ENCODE results near the gene CSTA. TPM values are rescaled to one million over a fixed set of nuclear protein-coding genes. Genes with fewer than 3 reads are reported as not detected.

CSTA gene
- total RNA-seq, 1 experiment from 2014 or later: not detected

DNA sequence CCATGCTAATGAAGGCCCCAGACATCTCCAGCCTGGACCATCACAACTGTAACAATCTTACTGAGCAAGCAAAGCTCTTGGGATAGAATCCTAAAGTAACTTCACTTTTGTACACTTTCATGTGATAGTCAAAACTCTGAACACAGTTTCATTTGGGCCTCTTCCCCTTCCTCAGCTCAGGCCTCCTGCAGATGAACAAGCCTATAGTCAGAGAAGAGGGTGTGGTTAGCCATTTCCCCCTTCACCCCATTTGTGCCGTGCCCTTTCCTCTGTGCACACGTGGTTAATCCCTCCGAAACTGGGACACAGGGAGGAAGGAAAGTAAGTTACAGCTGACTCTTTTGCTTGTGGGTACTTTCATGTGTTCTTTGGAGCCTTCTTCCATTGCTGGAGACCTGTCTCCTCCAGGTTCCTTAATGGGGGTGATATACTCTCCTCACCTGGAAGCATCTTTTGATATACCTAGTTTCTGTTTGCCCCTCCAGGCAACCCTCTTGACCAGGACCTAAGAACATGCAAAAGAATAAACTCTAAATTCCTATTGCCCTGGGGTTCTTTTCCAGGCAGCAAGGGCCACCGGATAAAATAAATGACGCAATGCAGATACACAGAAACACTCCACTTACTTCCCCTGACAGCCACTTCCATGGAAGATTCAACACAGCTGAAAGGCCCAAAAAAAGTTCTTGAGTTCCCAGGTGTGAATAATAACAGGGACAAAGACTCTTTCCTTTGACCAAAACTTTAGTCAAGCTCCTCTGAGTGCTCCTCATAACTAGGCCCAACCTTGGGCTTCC is 29.6 kb upstream of the CSTA start:
- Histone ChIP-seq H3K4me1 (ENCODE audit: insufficient read depth, low read length) (peaks cover 8% of the 10 kb centered on the region), H4K20me1 (ENCODE audit: low read length) (no peaks in the 10 kb centered on the region), H2AFZ (ENCODE audit: low read length) (peak overlapping the region; percentile 56), H3K36me3 (ENCODE audit: low read depth, low read length) (no peaks in the 10 kb centered on the region), H3K9me3 (ENCODE audit: low read length) (no peaks in the 10 kb centered on the region), H3K79me2 (ENCODE audit: low read length) (no peaks in the 10 kb centered on the region), H3K4me2 (ENCODE audit: low read length) (no peak overlapping the region), H3K9me2 (replicated peaks; ENCODE audit: low read length) (no peaks in the 10 kb centered on the region), H3K27ac (ENCODE audit: low read length) (no peak overlapping the region), H3K27me3 (ENCODE audit: low read length) (0 out of 2 replicates have a peak, but pooled peaks cover 5% of the 10 kb centered on the region), H3F3A (ENCODE audit: low read length, unreplicated experiment) (no peaks in the 10 kb centered on the region), H3K4me3 (ENCODE audit: low read length) (no peak overlapping the region), H3K9ac (ENCODE audit: low read length) (no peak overlapping the region)
- ATAC-seq: no peak; the same call in 1 of the 2 replicates
- ChIA-PET CTCF (no interaction called here), POLR2A (ENCODE audit: unreplicated experiment) (no interaction called here)
- peak; percentile 18 for DNase-seq
- intact Hi-C loops (cut with micrococcal nuclease): no loop called here
- BruUV-seq (replicated peaks): no TSS peak
- TF ChIP-seq EZH2 (IDR thresholded peaks at IDR 0.05; ENCODE audit: low read length, unreplicated experiment): no peak
- TF ChIP-seq, protein P1, sequence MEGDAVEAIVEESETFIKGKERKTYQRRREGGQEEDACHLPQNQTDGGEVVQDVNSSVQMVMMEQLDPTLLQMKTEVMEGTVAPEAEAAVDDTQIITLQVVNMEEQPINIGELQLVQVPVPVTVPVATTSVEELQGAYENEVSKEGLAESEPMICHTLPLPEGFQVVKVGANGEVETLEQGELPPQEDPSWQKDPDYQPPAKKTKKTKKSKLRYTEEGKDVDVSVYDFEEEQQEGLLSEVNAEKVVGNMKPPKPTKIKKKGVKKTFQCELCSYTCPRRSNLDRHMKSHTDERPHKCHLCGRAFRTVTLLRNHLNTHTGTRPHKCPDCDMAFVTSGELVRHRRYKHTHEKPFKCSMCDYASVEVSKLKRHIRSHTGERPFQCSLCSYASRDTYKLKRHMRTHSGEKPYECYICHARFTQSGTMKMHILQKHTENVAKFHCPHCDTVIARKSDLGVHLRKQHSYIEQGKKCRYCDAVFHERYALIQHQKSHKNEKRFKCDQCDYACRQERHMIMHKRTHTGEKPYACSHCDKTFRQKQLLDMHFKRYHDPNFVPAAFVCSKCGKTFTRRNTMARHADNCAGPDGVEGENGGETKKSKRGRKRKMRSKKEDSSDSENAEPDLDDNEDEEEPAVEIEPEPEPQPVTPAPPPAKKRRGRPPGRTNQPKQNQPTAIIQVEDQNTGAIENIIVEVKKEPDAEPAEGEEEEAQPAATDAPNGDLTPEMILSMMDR (conservative IDR thresholded peaks at IDR 0.05; ENCODE audit: low read depth, low read length): no peak
- no peak for TF ChIP-seq EZH2phosphoT487 (IDR thresholded peaks at IDR 0.05; ENCODE audit: borderline replicate concordance, low read length)

DNA sequence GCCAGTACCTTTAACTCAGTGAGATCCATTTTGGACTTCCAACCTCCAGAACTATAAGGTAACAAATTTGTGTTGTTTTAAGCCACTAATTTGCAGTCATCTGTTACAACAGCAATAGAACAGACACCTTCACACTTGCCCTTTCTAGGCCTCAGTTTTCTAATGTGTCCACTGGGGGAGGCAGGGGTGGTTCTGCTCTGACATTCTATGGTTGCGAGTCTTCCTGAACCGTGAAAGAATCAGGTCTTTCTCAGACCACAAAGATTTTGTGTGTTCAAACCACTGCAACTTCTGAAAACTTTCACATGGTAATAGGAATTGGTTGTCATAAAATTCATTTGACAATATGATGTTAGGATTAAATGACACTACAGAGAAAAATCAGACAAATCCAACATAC is 26.8 kb upstream of the CSTA start:
- peak; percentile 13 for DNase-seq
- no peak overlapping the region for H3K4me2 ChIP-seq (ENCODE audit: low read length)
- no peaks in the 10 kb centered on the region for H3K9me2 ChIP-seq (replicated peaks; ENCODE audit: low read length)
- H3F3A ChIP-seq (ENCODE audit: low read length, unreplicated experiment): no peaks in the 10 kb centered on the region
- intact Hi-C loops (cut with micrococcal nuclease): no loop called here
- TF ChIP-seq, protein P1 (conservative IDR thresholded peaks at IDR 0.05; ENCODE audit: low read depth, low read length): no peak
- TF ChIP-seq EZH2 (IDR thresholded peaks at IDR 0.05; ENCODE audit: low read length, unreplicated experiment) (no peak), EZH2phosphoT487 (IDR thresholded peaks at IDR 0.05; ENCODE audit: borderline replicate concordance, low read length) (no peak)
- H4K20me1 ChIP-seq (ENCODE audit: low read length): no peaks in the 10 kb centered on the region
- H3K9me3 ChIP-seq (ENCODE audit: low read length): no peaks in the 10 kb centered on the region
- peaks cover 8% of the 10 kb centered on the region for H3K4me1 ChIP-seq (ENCODE audit: insufficient read depth, low read length)
- H3K36me3 ChIP-seq (ENCODE audit: low read depth, low read length): no peaks in the 10 kb centered on the region
- no peak overlapping the region for H2AFZ ChIP-seq (ENCODE audit: low read length)
- H3K79me2 ChIP-seq (ENCODE audit: low read length): no peaks in the 10 kb centered on the region
- CTCF ChIA-PET: no interaction called here
- no peaks in the 10 kb centered on the region for H3K27me3 ChIP-seq (ENCODE audit: low read length)
- POLR2A ChIA-PET (ENCODE audit: unreplicated experiment): no interaction called here
- BruUV-seq (replicated peaks): no TSS peak
- H3K27ac ChIP-seq (ENCODE audit: low read length): no peak overlapping the region
- ATAC-seq: no peak
- H3K4me3 ChIP-seq (ENCODE audit: low read length): no peak overlapping the region
- H3K9ac ChIP-seq (ENCODE audit: low read length): no peak overlapping the region

DNA sequence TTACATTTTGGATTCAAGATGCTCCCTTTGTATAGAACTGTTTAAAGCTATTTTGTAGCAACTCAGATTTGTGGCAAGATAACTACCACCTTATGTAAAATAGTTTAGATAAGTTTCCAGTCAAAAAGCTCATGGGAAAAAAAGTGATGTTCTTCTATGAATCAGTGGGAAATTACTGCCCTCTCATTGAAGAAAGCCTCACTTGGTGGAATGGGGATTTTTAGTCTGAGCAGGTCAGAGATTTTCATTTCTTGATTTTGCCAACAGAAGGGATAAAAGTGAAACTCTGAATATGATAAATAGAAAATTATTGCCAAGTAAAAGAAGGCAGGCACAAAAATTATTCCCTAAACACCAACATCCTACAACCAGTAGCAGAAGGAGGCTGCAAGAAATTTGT is 25.8 kb upstream of the CSTA start:
- no peak for DNase-seq
- Histone ChIP-seq H3K27ac (ENCODE audit: low read length) (no peak overlapping the region), H3K4me3 (ENCODE audit: low read length) (no peak overlapping the region), H3K36me3 (ENCODE audit: low read depth, low read length) (no peaks in the 10 kb centered on the region), H3K27me3 (ENCODE audit: low read length) (no peaks in the 10 kb centered on the region), H4K20me1 (ENCODE audit: low read length) (no peaks in the 10 kb centered on the region), H3K9me3 (ENCODE audit: low read length) (no peaks in the 10 kb centered on the region), H2AFZ (ENCODE audit: low read length) (no peak overlapping the region), H3K4me2 (ENCODE audit: low read length) (no peak overlapping the region), H3K4me1 (ENCODE audit: insufficient read depth, low read length) (peaks cover 8% of the 10 kb centered on the region), H3F3A (ENCODE audit: low read length, unreplicated experiment) (no peaks in the 10 kb centered on the region), H3K9me2 (replicated peaks; ENCODE audit: low read length) (no peaks in the 10 kb centered on the region), H3K79me2 (ENCODE audit: low read length) (no peaks in the 10 kb centered on the region), H3K9ac (ENCODE audit: low read length) (no peak overlapping the region)
- TF ChIP-seq EZH2 (IDR thresholded peaks at IDR 0.05; ENCODE audit: low read length, unreplicated experiment) (no peak), EZH2phosphoT487 (IDR thresholded peaks at IDR 0.05; ENCODE audit: borderline replicate concordance, low read length) (no peak)
- TF ChIP-seq, protein P1 (conservative IDR thresholded peaks at IDR 0.05; ENCODE audit: low read depth, low read length): no peak
- ATAC-seq: no peak
- no TSS peak for BruUV-seq (replicated peaks)
- POLR2A ChIA-PET (ENCODE audit: unreplicated experiment): no interaction called here
- CTCF ChIA-PET: no interaction called here
- intact Hi-C loops (cut with micrococcal nuclease): no loop called here

Data from PC-3 (cell line).